HepG2 (cell line): ENCODE data around the gene CALML6. TPM values are rescaled to one million over a fixed set of nuclear protein-coding genes. Genes with fewer than 3 reads are reported as not detected.

Experiments
- AKAP8 ChIP-seq: sonication (generic); formaldehyde crosslinking; IDR thresholded peaks from 2 replicates; pipeline ENCODE4 v1.5.1; 2020; ENCODE audit warnings: mild to moderate bottlenecking, missing genetic modification reagents
- ARNT ChIP-seq: fragments of 450-650 bp; IDR thresholded peaks from 2 replicates; pipeline ENCODE4 v1.6.1; 2017
- ATM ChIP-seq: fragments of 450-650 bp; IDR thresholded peaks from 2 replicates; pipeline ENCODE4 v1.7.1; 2017; ENCODE audit warnings: mild to moderate bottlenecking, borderline replicate concordance
- BRD4 ChIP-seq: sonication (generic); formaldehyde crosslinking; IDR thresholded peaks from 2 replicates; pipeline ENCODE4 v1.4.0; 2020; ENCODE audit warnings: missing genetic modification reagents
- CBX1 ChIP-seq: IDR thresholded peaks from one replicate; pipeline ENCODE4 v1.6.1; 2016; ENCODE audit warnings: antibody characterized with exemption, low read depth
- FOXO1 ChIP-seq: sonication (generic); formaldehyde crosslinking; IDR thresholded peaks from 2 replicates; pipeline ENCODE4 v1.4.0; 2020; ENCODE audit warnings: missing genetic modification reagents
- JARID2 ChIP-seq: sonication (generic); formaldehyde crosslinking; IDR thresholded peaks from 2 replicates; pipeline ENCODE4 v1.8.1; 2023; ENCODE audit warnings: missing genetic modification reagents, inconsistent platforms; ENCODE audit not compliant: insufficient replicate concordance
- NR1H2 ChIP-seq: sonication (generic); formaldehyde crosslinking; IDR thresholded peaks from 2 replicates; pipeline ENCODE4 v1.8.1; 2022; ENCODE audit warnings: low read depth, missing genetic modification reagents, borderline replicate concordance
- RELA ChIP-seq: sonication (generic); formaldehyde crosslinking; IDR thresholded peaks from 2 replicates; pipeline ENCODE4 v1.4.0; 2020; ENCODE audit warnings: missing genetic modification reagents
- RFXANK ChIP-seq: IDR thresholded peaks from 2 replicates; pipeline ENCODE4 v1.6.1; 2016
- SRSF1 ChIP-seq: fragments of 200-400 bp; formaldehyde crosslinking; optimal IDR thresholded peaks from 2 replicates; pipeline ENCODE3; 2017; ENCODE audit warnings: mild to moderate bottlenecking, low read depth, low read length, moderate library complexity
- ZC3H4 ChIP-seq: sonication (generic); formaldehyde crosslinking; IDR thresholded peaks from 2 replicates; pipeline ENCODE4 v1.4.0; 2020; ENCODE audit warnings: missing genetic modification reagents, borderline replicate concordance
- ZIK1 ChIP-seq: sonication (generic); formaldehyde crosslinking; IDR thresholded peaks from 2 replicates; pipeline ENCODE4 v1.5.0; 2020; ENCODE audit warnings: mild to moderate bottlenecking, low read depth, missing genetic modification reagents, borderline replicate concordance
- ZNF205 ChIP-seq: IDR thresholded peaks from 2 replicates; pipeline ENCODE4 v1.6.1; 2018; ENCODE audit warnings: missing biosample characterization, missing genetic modification reagents
- ZNF350 ChIP-seq: sonication (generic); formaldehyde crosslinking; IDR thresholded peaks from 2 replicates; pipeline ENCODE4 v1.4.0; 2020; ENCODE audit warnings: mild to moderate bottlenecking, low read depth, missing genetic modification reagents, borderline replicate concordance
- ZNF562 ChIP-seq: sonication (generic); formaldehyde crosslinking; IDR thresholded peaks from 2 replicates; pipeline ENCODE4 v1.8.0; 2022; ENCODE audit warnings: missing genetic modification reagents, borderline replicate concordance
- ZNF605 ChIP-seq: sonication (generic); formaldehyde crosslinking; IDR thresholded peaks from 2 replicates; pipeline ENCODE4 v1.8.0; 2022; ENCODE audit warnings: mild to moderate bottlenecking, missing genetic modification reagents
- ZNF616 ChIP-seq: sonication (generic); formaldehyde crosslinking; IDR thresholded peaks from 2 replicates; pipeline ENCODE4 v1.5.0; 2020; ENCODE audit warnings: low read depth, mild to moderate bottlenecking, missing genetic modification reagents
- ZNF7 ChIP-seq: IDR thresholded peaks from 2 replicates; pipeline ENCODE4 v1.6.1; 2016; ENCODE audit warnings: missing biosample characterization, missing genetic modification reagents
- ZNF720 ChIP-seq: sonication (generic); formaldehyde crosslinking; IDR thresholded peaks from 2 replicates; pipeline ENCODE4 v1.4.0; 2020; ENCODE audit warnings: missing genetic modification reagents
- ZNF746 ChIP-seq: sonication (generic); formaldehyde crosslinking; IDR thresholded peaks from 2 replicates; pipeline ENCODE4 v1.8.0; 2022; ENCODE audit warnings: mild to moderate bottlenecking, missing genetic modification reagents
- polyA plus RNA-seq, 8 experiments: library from polyadenylated mRNA; depleted of rRNA in 3 of 8; stranded (reverse) in 7 of 8; unstranded in 1 of 8; fragments of >200 nt; fragmentation: Illumina TruSeq in 4 of 8; extraction: Trizol in 4 of 8; gene quantifications; 2 replicates each; pipeline versions ENCODE4 v1.2.1 to v1.2.3, GENCODE V29; 2011 to 2016; ENCODE audit warnings: low read depth in 4 of 8, missing spikeins in 1 of 8, mixed read lengths in 1 of 8; ENCODE audit not compliant: insufficient read depth in 1 of 8
- total RNA-seq, 5 experiments: library from RNA; depleted of rRNA; stranded (reverse); fragments of >200 nt; fragmentation: Illumina TruSeq; extraction: Trizol; gene quantifications; 2 replicates each; pipeline ENCODE4 v1.2.3, GENCODE V29; 2016; ENCODE audit warnings: low read depth in 1 of 5
- TF ChIP-seq, protein P1 (sequence below): sonication (generic); formaldehyde crosslinking; IDR thresholded peaks from 2 replicates; pipeline ENCODE4 v1.5.1; 2020; ENCODE audit warnings: missing genetic modification reagents, mild to moderate bottlenecking, borderline replicate concordance
- TF ChIP-seq, protein P2 (sequence below): sonication (generic); formaldehyde crosslinking; IDR thresholded peaks from 2 replicates; pipeline ENCODE4 v1.8.1; 2022; ENCODE audit warnings: low read depth, mild to moderate bottlenecking, missing genetic modification reagents
- TF ChIP-seq, protein P3 (sequence below): sonication (generic); formaldehyde crosslinking; IDR thresholded peaks from 2 replicates; pipeline ENCODE4 v1.5.0; 2020; ENCODE audit warnings: mild to moderate bottlenecking, missing genetic modification reagents, moderate library complexity

Gene CALML6
- total and polyA plus RNA-seq, 2 of the 13 experiments (the other 11 are each of a cell fraction or from before 2014, with no cell fraction given), result 0.11 to 0.12 TPM

DNA sequence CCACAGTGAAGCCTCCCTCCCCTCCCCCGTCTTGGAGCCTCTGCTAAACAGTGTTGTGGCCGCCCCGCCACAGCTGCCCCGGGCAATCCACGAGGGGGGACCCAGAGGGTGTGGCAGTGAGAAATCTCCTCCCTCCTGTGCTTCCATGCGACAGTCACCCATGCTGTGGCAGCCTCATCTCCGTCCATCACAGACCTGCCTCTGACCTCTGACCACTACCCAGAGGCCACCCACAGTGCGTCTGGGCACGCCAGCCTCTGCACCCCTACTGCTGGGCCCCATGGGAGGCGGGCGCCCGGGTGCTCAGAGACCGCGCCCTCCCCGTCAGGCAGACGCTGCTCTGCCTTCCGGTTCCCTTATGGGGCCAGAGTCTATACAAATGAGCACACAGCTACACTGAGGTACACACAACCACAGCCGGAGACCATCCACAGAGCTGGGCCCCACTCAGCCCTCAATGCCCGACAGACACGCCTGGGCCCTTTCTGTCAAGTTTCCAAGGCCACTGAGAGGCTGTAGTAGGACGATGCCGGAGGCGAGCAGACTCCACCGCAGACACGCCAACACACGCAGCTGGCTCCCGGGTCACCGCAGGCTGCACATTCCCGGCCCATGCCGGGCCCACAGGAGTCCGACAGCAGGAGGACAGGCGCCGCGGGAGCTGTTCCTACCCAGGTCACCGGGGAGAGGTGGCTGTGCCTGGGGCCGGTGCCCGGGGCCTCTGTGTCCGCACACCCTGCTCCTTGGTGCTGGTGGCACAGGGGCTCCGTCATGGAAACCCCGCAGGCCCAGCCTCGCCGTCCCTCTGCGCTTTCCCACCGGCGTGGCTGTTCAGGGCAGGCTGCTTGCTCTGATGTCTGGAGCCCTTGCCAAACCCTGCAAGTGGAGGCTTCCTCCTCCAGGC is 27.9 kb downstream of the CALML6 start (continued):
- TF ChIP-seq, protein P1, sequence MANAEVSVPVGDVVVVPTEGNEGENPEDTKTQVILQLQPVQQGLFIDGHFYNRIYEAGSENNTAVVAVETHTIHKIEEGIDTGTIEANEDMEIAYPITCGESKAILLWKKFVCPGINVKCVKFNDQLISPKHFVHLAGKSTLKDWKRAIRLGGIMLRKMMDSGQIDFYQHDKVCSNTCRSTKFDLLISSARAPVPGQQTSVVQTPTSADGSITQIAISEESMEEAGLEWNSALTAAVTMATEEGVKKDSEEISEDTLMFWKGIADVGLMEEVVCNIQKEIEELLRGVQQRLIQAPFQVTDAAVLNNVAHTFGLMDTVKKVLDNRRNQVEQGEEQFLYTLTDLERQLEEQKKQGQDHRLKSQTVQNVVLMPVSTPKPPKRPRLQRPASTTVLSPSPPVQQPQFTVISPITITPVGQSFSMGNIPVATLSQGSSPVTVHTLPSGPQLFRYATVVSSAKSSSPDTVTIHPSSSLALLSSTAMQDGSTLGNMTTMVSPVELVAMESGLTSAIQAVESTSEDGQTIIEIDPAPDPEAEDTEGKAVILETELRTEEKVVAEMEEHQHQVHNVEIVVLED (CRISPR knock-in tag), result peak; percentile 84
- TF ChIP-seq FOXO1 (CRISPR knock-in tag) (peak; percentile 28; the same call in 1 of the 2 replicates), ZNF746 (CRISPR knock-in tag) (peak; percentile 86), ZNF205 (peak; percentile 86), SRSF1 (peak; percentile 73), JARID2 (CRISPR knock-in tag) (peak; percentile 53), ZNF605 (CRISPR knock-in tag) (peak; percentile 63; the same call in 1 of the 2 replicates), BRD4 (CRISPR knock-in tag) (peak; percentile 95), NR1H2 (peak; percentile 69; the same call in 1 of the 2 replicates), ZNF720 (CRISPR knock-in tag) (no peak), CBX1 (peak; percentile 39), RELA (CRISPR knock-in tag) (no peak), ZNF616 (CRISPR knock-in tag) (no peak), ZNF350 (CRISPR knock-in tag) (peak; percentile 86), AKAP8 (CRISPR knock-in tag) (no peak), ZNF7 (CRISPR knock-in tag) (no peak; the same call in 1 of the 2 replicates), ZC3H4 (CRISPR knock-in tag) (0 out of 2 replicates have a peak, but pooled peaks have one; percentile 27), ARNT (no peak), ATM (no peak), ZNF562 (CRISPR knock-in tag) (no peak), RFXANK (CRISPR knock-in tag) (no peak), ZIK1 (CRISPR knock-in tag) (peak; percentile 79)
- TF ChIP-seq, protein P2, sequence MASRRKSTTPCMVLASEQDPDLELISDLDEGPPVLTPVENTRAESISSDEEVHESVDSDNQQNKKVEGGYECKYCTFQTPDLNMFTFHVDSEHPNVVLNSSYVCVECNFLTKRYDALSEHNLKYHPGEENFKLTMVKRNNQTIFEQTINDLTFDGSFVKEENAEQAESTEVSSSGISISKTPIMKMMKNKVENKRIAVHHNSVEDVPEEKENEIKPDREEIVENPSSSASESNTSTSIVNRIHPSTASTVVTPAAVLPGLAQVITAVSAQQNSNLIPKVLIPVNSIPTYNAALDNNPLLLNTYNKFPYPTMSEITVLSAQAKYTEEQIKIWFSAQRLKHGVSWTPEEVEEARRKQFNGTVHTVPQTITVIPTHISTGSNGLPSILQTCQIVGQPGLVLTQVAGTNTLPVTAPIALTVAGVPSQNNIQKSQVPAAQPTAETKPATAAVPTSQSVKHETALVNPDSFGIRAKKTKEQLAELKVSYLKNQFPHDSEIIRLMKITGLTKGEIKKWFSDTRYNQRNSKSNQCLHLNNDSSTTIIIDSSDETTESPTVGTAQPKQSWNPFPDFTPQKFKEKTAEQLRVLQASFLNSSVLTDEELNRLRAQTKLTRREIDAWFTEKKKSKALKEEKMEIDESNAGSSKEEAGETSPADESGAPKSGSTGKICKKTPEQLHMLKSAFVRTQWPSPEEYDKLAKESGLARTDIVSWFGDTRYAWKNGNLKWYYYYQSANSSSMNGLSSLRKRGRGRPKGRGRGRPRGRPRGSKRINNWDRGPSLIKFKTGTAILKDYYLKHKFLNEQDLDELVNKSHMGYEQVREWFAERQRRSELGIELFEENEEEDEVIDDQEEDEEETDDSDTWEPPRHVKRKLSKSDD (CRISPR knock-in tag), result peak; percentile 70; the same call in 1 of the 2 replicates
- TF ChIP-seq, protein P3, sequence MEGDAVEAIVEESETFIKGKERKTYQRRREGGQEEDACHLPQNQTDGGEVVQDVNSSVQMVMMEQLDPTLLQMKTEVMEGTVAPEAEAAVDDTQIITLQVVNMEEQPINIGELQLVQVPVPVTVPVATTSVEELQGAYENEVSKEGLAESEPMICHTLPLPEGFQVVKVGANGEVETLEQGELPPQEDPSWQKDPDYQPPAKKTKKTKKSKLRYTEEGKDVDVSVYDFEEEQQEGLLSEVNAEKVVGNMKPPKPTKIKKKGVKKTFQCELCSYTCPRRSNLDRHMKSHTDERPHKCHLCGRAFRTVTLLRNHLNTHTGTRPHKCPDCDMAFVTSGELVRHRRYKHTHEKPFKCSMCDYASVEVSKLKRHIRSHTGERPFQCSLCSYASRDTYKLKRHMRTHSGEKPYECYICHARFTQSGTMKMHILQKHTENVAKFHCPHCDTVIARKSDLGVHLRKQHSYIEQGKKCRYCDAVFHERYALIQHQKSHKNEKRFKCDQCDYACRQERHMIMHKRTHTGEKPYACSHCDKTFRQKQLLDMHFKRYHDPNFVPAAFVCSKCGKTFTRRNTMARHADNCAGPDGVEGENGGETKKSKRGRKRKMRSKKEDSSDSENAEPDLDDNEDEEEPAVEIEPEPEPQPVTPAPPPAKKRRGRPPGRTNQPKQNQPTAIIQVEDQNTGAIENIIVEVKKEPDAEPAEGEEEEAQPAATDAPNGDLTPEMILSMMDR (CRISPR knock-in tag), result peak; percentile 27; the same call in 1 of the 2 replicates
